Measurements from ENCODE around the gene EGFL7. TPM values are rescaled to one million over a fixed set of nuclear protein-coding genes. Genes with fewer than 3 reads are reported as not detected.
A peak's percentile ranks its signal among the peaks of the same experiment; 100 is the strongest.

Gene EGFL7
- 72.0 TPM for total RNA-seq
- long read RNA-seq, transcript EGFL7-204 (10 exons, 1,529 nt): major isoform, 17 of 54 reads
- long read RNA-seq, transcript EGFL7-202 (9 exons, 1,282 nt): minor isoform, 7 of 54 reads
- long read RNA-seq, partial matches to known transcripts: 11 of 54 reads
- long read RNA-seq, other reads (novel, unspliced or antisense): 17 of 54 reads

DNA sequence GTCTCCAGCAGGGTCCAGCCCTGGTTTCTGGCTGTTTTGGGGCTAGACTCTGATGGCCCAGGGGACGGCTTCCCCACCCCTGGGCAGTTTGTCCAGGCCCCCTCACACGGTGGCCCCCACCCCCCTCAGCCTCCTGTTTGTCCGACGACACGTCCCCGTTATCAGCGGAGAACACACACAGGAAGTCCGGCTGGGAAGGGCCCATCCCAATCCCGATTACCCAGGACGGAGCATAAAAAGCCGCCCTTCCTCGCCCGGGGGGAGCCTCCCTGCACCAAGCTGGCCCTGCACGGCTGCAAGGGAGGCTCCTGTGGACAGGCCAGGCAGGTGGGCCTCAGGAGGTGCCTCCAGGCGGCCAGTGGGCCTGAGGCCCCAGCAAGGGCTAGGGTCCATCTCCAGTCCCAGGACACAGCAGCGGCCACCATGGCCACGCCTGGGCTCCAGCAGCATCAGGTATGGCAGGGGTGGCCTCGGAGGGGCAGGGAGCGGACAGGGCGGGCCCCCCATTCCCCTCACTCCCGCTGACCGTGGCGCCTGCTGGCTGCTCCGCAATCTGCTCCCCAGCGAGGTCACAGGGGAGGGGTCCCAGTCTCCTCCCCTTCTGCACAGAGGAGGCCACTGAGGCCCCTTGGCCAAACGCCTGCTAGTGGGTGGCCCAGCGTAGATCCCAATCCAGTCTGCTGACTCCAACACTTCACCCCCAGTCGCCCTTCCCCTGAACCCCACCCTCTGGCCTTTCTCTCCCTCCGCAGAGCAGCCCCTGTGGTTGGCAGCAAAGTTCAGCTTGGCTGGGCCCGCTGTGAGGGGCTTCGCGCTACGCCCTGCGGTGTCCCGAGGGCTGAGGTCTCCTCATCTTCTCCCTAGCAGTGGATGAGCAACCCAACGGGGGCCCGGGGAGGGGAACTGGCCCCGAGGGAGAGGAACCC, at the start of gene EGFL7:
TSS of gene EGFL7 (plus strand) at position 261 of the 926 bp plus-strand sequence. CDS start 5,367 bp downstream, outside the sequence.
- DNase-seq (ENCODE audit: missing footprints) (peak; percentile 73), ATAC-seq (peak; percentile 24)
- intact Hi-C loops (cut with DNase I): loop anchor here (2.0 kb wide), 1 partner anchor 18 kb away; no protein-coding TSS in a partner anchor

DNA sequence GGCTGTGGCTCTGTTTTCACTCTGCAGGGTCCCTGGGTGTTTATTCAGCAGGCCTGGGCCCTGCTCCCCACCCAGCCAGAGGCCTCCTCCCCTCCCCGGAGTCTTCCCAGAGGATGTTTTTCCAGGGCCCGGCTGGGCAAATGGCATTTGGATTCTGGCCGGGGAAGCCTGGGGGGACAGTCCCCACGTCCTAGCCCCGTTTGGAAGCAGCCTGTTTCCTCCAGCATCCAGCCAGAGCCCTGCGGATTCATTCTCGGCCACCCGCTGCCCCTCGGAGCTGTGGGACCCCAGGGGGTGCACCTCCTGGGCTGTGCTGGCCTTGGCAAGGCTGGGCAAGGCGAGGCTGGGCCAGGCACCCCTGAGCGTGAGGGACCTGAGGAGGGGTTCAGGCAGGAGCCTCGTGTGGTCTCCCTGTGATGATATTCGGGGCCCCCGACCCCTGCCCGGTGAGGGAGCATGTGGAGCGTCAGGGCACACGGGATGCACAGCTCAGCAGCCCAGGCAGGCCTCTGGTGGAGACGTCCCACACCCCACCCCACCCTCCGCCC, 48.8 kb upstream of the EGFL7 start:
- intact Hi-C loops (cut with DNase I): no loop called here
- ATAC-seq (no peak), DNase-seq (ENCODE audit: missing footprints) (no peak)

DNA sequence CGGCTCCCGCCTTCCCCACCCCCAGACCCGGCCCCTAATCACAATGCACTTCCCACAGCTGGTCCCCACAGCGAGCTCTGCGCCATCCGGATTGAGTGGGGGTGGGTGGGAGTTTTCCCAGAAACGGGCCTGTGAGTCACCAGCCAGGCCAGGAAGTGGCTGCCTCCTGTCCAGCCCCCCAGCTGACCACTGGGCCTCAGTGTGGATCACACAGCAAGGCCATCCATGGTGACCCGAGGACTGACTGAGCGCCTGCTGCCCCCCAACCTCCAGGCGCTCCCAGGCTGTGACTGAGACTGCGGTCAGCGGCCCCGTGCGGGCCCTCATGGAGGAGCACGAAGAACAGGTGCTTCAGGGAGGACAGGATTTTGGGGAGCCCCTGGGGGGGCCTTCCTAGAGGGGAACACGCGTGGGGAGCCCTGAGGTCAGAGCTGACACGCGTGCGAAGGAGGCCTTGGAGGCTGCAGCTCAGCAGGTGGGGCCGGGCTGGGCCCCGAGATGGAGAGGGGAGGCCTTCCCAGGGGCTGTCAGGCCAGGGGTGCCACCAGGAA, 48.3 kb upstream of the EGFL7 start:
- intact Hi-C loops (cut with DNase I): no loop called here
- DNase-seq (ENCODE audit: missing footprints) (no peak), ATAC-seq (peak; percentile 27)

- intact Hi-C loops (cut with DNase I): no loop called here
- DNase-seq (ENCODE audit: missing footprints): no peak
- no peak for ATAC-seq
Measured at GRCh38 chr9:136614967-136615623, 47.6 kb upstream of the EGFL7 start.

GRCh38 chr9:136615631-136616306, 46.9 kb upstream of the EGFL7 start:
- intact Hi-C loops (cut with DNase I): no loop called here
- ATAC-seq (no peak), DNase-seq (ENCODE audit: missing footprints) (no peak)

GRCh38 chr9:136616307-136616635, 46.4 kb upstream of the EGFL7 start:
- no peak for ATAC-seq
- DNase-seq (ENCODE audit: missing footprints): no peak

GRCh38 chr9:136616948-136617695, 45.6 kb upstream of the EGFL7 start:
- no peak for ATAC-seq
- DNase-seq (ENCODE audit: missing footprints): no peak
- intact Hi-C loops (cut with DNase I): no loop called here

More at GRCh38 chr9:136616307-136616635, 46.4 kb upstream of the EGFL7 start:
- intact Hi-C loops (cut with DNase I): no loop called here

- intact Hi-C loops (cut with DNase I): no loop called here
- DNase-seq (ENCODE audit: missing footprints): no peak
Measured at GRCh38 chr9:136617746-136618579, 44.8 kb upstream of the EGFL7 start.

DNA sequence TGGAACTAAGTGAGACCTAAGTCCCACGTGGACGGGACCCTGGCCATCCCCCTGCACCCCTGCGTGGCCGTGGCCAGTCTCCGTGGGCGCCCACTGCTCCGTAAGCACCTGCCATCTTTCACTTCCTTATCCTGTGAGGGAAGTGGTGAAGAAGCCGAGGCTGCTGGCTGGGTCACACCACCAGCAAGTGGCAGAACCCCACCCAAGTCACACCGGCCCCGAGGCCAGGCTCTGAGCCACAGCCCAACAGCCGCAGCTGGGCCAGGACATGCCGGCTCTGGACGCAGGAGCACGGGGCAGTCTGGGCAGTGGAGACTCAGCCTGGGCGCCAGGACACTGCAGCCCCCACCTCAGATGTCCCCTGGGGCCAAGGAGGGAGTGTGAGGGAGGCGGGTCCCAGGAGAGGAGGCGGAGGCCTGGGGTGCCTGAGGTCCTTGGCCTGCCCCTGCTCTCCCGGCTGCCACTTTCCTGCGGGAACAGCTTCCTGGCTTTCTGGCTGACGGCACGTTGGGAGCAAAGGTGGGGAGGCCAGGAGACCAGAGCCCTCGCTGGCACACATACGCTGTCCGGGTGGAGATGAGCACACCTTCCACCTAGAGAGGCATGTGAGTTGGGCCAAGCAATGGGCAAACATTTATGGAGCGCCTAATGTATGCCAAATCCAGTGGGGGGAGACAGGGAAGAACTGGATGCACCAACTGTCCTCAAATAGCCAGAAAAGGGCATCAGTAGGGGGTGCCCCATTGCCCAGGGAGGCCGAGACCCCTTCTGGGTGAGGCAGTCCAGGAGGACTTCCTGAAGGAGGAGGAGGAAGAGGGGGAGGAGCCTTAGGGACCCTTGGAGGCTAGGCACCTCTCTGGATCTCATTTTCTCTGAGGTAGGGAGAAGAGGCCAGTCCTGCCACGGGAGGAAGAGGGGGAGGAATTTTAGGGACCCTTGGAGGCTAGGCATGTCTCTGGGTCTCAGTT, 43.9 kb upstream of the EGFL7 start:
- DNase-seq (ENCODE audit: missing footprints) (no peak), ATAC-seq (no peak)
- intact Hi-C loops (cut with DNase I): no loop called here

More at GRCh38 chr9:136617746-136618579, 44.8 kb upstream of the EGFL7 start:
- no peak for ATAC-seq

DNA sequence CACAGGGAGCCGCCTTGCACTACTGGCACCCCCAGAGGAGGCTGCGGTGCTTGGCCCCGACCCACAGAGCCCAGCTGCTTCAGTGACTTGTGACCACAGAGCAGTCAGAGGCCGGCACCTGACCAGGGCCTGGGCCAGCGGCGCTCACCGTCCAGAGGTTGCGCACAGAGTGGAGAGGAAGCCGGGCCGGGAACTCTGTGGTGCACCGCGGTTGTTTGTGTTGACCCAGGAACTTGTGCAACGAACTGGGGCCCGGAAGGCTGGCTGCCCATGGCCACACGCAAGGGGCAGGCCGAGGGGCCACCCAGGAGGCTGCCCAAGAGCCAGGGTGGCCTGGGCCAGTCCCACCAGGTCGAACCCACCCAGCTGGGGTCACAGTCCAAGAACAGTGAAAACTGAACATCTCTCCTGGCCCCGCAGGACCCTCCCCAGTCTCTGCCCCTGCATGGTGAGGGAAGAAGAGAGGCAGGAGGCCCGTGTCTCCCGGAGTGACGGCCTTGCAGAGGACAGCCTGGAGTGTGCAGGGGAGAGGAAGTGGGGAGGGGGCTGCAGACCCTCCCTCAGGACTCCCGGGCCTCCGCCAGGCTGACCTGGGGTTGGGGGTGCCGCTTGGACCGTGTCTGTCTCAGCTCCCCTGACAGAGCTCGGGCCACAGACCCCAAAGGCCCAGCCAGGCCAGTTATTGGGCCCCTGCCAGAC, 42.8 kb upstream of the EGFL7 start:
- ATAC-seq (peak; percentile 12), DNase-seq (ENCODE audit: missing footprints) (peak; percentile 95)
- intact Hi-C loops (cut with DNase I): no loop called here

- intact Hi-C loops (cut with DNase I): no loop called here
Measured at GRCh38 chr9:136620441-136621018, 42.2 kb upstream of the EGFL7 start.

DNA sequence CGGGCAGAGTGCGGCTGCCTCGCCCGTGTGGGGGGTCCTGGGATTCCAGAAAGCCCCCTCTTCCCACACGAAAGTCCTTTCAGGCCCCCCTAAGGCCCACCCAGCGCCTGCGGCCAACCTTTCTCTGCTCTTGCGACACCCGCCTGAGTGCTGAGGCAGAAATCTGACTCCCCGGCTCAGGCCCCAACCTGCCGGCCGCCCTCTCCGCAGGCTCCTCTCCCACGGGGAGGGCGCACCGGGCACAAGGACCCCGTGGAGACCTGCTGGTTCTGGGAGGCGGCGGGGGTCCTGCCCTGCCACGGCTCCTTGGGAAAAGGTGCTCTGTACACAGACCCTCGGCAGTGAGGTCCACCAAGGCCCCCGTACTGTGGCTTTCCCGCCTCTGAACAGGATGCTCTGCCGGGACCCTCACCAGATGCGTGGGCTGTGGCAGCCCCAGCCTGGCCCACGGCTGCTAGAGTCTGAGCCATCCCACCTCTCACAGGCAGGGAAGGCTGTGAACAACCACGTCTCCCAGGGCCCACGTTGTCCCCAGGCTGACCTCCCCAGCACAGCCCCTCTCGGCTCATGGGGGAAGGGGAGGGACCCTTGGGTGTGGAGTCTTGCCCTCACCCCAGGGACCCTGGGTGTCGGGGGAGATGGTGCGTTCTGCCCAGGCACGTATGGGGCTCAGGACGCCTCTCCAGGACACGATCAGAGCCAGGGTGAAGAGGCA, 41.5 kb upstream of the EGFL7 start:
- ATAC-seq (no peak), DNase-seq (ENCODE audit: missing footprints) (no peak)
- intact Hi-C loops (cut with DNase I): no loop called here

More at GRCh38 chr9:136620441-136621018, 42.2 kb upstream of the EGFL7 start:
- DNase-seq (ENCODE audit: missing footprints) (no peak), ATAC-seq (no peak)

GRCh38 chr9:136621734-136622093, 41.0 kb upstream of the EGFL7 start:
- DNase-seq (ENCODE audit: missing footprints): no peak
- intact Hi-C loops (cut with DNase I): no loop called here
- no peak for ATAC-seq

DNA sequence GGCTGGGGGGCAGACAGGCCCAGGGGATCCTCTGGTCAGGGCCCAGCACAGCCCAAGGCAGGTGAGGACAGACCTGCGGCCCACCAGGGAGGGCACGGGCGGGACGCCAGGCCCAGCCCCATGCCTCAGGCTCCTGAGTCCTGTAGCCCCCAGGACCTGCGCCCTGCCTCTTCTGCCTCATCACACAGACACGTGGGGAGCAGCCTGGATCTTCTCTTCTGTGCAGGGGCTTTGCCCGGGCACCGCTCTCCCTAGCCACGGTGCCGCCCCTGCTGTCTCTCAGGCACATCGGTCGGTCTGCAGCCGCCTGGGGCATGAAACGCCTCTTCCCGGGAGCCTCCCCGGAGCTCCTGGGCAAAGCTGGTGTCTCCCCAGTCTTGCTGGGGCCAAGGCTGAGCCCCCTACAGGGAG, 40.2 kb upstream of the EGFL7 start:
- DNase-seq (ENCODE audit: missing footprints) (no peak), ATAC-seq (no peak)
- intact Hi-C loops (cut with DNase I): no loop called here
